ENCODE measurements around the gene LYPLAL1. TPM values are rescaled to one million over a fixed set of nuclear protein-coding genes. Genes with fewer than 3 reads are reported as not detected.

LYPLAL1 gene
- total and polyA plus RNA-seq, 2 of the 13 experiments (the other 11 are each of a cell fraction or from before 2014, with no cell fraction given): 17.0 to 31.6 TPM

DNA sequence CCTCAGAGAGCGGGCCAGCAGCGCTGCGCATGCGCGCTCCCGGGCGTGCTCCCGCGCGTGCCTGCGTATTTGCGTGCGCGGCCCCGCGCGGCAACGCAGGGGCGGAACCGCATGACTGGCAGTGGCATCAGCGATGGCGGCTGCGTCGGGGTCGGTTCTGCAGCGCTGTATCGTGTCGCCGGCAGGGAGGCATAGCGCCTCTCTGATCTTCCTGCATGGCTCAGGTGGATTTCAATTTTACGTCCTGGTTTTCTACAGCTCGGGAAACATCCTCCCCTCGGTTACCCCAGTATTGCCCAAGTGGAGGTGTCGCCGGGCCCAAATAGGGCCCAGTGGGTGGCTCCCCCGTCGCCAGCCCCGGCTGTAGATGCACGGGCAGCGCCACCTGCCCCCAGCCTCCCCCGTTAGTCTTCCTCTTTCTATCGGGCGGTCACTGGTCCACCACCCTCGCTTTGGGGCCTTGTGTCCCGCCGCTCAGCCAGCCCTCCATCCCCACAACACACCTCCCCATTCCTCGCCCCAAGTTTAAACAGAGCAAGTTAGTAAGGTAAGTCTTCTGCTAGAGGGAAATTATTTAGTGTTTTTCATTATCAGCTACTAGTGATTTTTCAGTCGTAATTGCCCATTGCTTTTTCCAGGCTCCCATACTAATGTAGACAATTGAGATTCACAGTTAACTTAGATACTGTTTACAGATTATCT is at the start of gene LYPLAL1 (continued):
- no peak for TF ChIP-seq ONECUT2 (CRISPR knock-in tag; IDR thresholded peaks at IDR 0.05)
- TF ChIP-seq CHD4 (IDR thresholded peaks at IDR 0.05; ENCODE audit: borderline replicate concordance, low read length): no peak
- TF ChIP-seq ATF7-NPFF (CRISPR knock-in tag; IDR thresholded peaks at IDR 0.05; ENCODE audit: low read depth): peak; percentile 70; the same call in 1 of the 2 replicates
- TF ChIP-seq NR3C1 (CRISPR knock-in tag; IDR thresholded peaks at IDR 0.05): no peak
- TF ChIP-seq FOXA3 (CRISPR knock-in tag; IDR thresholded peaks at IDR 0.05): 0 out of 2 replicates have a peak, but pooled peaks have one; percentile 12
- TF ChIP-seq, protein P1, sequence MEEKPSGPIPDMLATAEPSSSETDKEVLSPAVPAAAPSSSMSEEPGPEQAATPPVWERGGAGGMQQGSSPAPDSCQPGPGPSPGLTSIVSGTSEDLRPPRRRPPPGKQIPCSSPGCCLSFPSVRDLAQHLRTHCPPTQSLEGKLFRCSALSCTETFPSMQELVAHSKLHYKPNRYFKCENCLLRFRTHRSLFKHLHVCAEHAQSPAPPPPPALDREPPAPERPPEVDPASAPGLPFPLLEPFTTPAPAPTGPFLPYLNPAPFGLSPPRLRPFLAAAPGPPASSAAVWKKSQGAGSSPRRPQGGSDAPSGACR (CRISPR knock-in tag; IDR thresholded peaks at IDR 0.05): no peak
- no peak for TF ChIP-seq ZNF512B (CRISPR knock-in tag; IDR thresholded peaks at IDR 0.05; ENCODE audit: borderline replicate concordance)
- TF ChIP-seq ZNF451 (CRISPR knock-in tag; IDR thresholded peaks at IDR 0.05): 0 out of 2 replicates have a peak, but pooled peaks have one; percentile 60
- TF ChIP-seq NR1H2 (CRISPR knock-in tag; IDR thresholded peaks at IDR 0.05; ENCODE audit: borderline replicate concordance, low read depth): no peak
- TF ChIP-seq, protein P2, sequence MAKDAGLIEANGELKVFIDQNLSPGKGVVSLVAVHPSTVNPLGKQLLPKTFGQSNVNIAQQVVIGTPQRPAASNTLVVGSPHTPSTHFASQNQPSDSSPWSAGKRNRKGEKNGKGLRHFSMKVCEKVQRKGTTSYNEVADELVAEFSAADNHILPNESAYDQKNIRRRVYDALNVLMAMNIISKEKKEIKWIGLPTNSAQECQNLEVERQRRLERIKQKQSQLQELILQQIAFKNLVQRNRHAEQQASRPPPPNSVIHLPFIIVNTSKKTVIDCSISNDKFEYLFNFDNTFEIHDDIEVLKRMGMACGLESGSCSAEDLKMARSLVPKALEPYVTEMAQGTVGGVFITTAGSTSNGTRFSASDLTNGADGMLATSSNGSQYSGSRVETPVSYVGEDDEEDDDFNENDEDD (CRISPR knock-in tag; IDR thresholded peaks at IDR 0.05; ENCODE audit: borderline replicate concordance): peak; percentile 69; the same call in 1 of the 2 replicates
- no peak for TF ChIP-seq ZBTB25 (CRISPR knock-in tag; IDR thresholded peaks at IDR 0.05)
- peak; percentile 61; the same call in 1 of the 2 replicates for TF ChIP-seq KAT7 (CRISPR knock-in tag; IDR thresholded peaks at IDR 0.05; ENCODE audit: borderline replicate concordance)
- TF ChIP-seq SP1 (IDR thresholded peaks at IDR 0.05): no peak
- peak; percentile 37; the same call in 1 of the 2 replicates for TF ChIP-seq SP1 (CRISPR knock-in tag; IDR thresholded peaks at IDR 0.05)
- TF ChIP-seq SMYD3 (CRISPR knock-in tag; IDR thresholded peaks at IDR 0.05): peak; percentile 92; the same call in 1 of the 2 replicates
- no peak; the same call in 1 of the 2 replicates for TF ChIP-seq ZFP36L2 (CRISPR knock-in tag; IDR thresholded peaks at IDR 0.05)
- peak; percentile 32; the same call in 1 of the 2 replicates for TF ChIP-seq ATF3 (CRISPR knock-in tag; IDR thresholded peaks at IDR 0.05)
- peak; percentile 96 for TF ChIP-seq GMEB2 (CRISPR knock-in tag; IDR thresholded peaks at IDR 0.05; ENCODE audit: low read depth)
- TF ChIP-seq, protein P3, sequence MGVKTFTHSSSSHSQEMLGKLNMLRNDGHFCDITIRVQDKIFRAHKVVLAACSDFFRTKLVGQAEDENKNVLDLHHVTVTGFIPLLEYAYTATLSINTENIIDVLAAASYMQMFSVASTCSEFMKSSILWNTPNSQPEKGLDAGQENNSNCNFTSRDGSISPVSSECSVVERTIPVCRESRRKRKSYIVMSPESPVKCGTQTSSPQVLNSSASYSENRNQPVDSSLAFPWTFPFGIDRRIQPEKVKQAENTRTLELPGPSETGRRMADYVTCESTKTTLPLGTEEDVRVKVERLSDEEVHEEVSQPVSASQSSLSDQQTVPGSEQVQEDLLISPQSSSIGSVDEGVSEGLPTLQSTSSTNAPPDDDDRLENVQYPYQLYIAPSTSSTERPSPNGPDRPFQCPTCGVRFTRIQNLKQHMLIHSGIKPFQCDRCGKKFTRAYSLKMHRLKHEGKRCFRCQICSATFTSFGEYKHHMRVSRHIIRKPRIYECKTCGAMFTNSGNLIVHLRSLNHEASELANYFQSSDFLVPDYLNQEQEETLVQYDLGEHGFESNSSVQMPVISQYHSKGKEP (CRISPR knock-in tag; IDR thresholded peaks at IDR 0.05): peak; percentile 80; the same call in 1 of the 2 replicates
